Neural cell (in vitro differentiated cells): ENCODE data around the gene CCDC201.
"Not testable (repeated sequence)": the region's sequence is repeated elsewhere in the genome, so short reads cannot be mapped to it uniquely, and the experiment has no call there.

Experiments used
- CTCF ChIP-seq: fragments of 450-650 bp; IDR thresholded peaks from 2 replicates; pipeline ENCODE4 v1.5.1; 2014; ENCODE audit warnings: antibody characterized with exemption, mild to moderate bottlenecking, moderate library complexity; ENCODE audit not compliant: poor library complexity, severe bottlenecking
- EZH2 ChIP-seq: fragments of 200-600, 300-800 bp; shearing (Covaris generic), sonication (generic); IDR thresholded peaks from 2 replicates; pipeline ENCODE4 v1.6.1; 2014; ENCODE audit warnings: antibody characterized with exemption, low read length, borderline replicate concordance, mild to moderate bottlenecking; ENCODE audit not compliant: insufficient read depth, poor library complexity, severe bottlenecking
- RAD21 ChIP-seq: fragments of 450-650 bp; conservative IDR thresholded peaks from 2 replicates; pipeline ENCODE4 v1.6.1; 2014; ENCODE audit warnings: antibody characterized with exemption, mild to moderate bottlenecking, moderate library complexity
- TAF1 ChIP-seq: IDR thresholded peaks from 2 replicates; pipeline ENCODE4 v1.6.1; 2012; ENCODE audit warnings: low read depth

GRCh38 chr7:45817913-45818312, 55.0 kb downstream of the CCDC201 start:
- not testable (repeated sequence) for TF ChIP-seq CTCF, EZH2, TAF1, RAD21
